Measurements from ENCODE around the gene NPAS3.
A peak's percentile ranks its signal among the peaks of the same experiment; 100 is the strongest.

Gene NPAS3

DNA sequence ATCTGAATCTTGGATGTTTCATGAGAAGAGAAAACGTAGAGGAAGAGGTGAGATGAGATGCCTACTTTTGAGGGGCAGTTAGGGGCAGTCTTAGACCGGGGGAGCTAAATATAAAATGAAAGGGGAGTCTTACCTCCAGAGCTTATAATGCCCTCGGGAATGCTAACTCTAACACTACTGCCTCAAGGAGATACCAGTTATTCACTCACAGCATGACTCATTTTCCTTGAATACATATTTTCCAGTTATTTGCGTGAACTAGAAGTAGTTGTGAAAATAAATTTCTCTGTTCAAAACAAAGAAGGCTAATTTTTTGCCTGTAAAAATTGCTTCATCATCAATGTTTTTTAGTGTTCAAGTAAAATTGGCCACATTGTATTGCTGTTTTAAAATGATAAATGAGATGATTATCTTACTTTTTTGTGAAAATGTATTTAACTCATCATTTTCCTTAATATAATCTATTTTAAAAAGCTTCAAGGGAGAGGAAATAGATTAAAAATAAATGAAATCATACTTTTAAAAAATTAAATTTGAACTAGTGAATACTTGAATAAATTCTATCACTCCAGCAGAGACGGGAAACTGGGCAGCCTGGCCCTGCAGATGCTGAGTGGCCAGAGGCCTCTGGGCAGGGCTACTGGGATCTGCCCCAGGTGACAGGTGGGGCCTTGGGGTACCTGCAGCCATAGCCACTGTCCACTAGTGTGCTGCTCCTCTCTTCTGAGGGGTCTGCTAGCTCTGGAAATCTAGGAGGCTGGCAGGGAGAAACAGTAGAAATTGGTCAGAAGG, 672.9 kb downstream of the NPAS3 start:
- H3K4me3 ChIP-seq (replicated peaks; ENCODE audit: low read depth, low read length): no peak overlapping the region
- TF ChIP-seq CTCF (IDR thresholded peaks at IDR 0.05; ENCODE audit: low read depth, low read length, missing control alignments): no peak
- no peak for DNase-seq (ENCODE audit: extremely low read depth, low read depth)

DNA sequence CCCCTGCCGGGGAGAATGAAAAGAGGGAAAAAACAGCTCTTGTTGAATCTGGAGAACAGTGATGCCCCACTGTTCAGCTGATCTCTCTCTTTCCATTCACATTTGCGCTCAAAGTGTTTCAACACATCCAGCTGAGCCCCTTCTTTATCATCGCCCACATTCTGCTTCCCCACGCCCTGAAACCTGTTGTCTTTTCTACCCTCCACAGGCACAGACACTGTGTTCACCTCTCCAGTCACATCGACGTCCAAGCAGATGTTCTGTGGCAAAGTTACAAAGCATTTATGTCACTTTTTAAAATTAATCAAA, 673.5 kb downstream of the NPAS3 start:
- H3K4me3 ChIP-seq (replicated peaks; ENCODE audit: low read depth, low read length): no peak overlapping the region
- TF ChIP-seq CTCF (IDR thresholded peaks at IDR 0.05; ENCODE audit: low read depth, low read length, missing control alignments): no peak
- no peak for DNase-seq (ENCODE audit: extremely low read depth, low read depth)

GRCh38 chr14:33617154-33617553, 678.5 kb downstream of the NPAS3 start:
- no peak for TF ChIP-seq CTCF (IDR thresholded peaks at IDR 0.05; ENCODE audit: low read depth, low read length, missing control alignments)
- H3K4me3 ChIP-seq (replicated peaks; ENCODE audit: low read depth, low read length): no peak overlapping the region
- peak; percentile 80 for DNase-seq (ENCODE audit: extremely low read depth, low read depth)

GRCh38 chr14:33618361-33619105, 679.9 kb downstream of the NPAS3 start:
- TF ChIP-seq CTCF (IDR thresholded peaks at IDR 0.05; ENCODE audit: low read depth, low read length, missing control alignments): no peak
- no peak for DNase-seq (ENCODE audit: extremely low read depth, low read depth)
- no peak overlapping the region for H3K4me3 ChIP-seq (replicated peaks; ENCODE audit: low read depth, low read length)

DNA sequence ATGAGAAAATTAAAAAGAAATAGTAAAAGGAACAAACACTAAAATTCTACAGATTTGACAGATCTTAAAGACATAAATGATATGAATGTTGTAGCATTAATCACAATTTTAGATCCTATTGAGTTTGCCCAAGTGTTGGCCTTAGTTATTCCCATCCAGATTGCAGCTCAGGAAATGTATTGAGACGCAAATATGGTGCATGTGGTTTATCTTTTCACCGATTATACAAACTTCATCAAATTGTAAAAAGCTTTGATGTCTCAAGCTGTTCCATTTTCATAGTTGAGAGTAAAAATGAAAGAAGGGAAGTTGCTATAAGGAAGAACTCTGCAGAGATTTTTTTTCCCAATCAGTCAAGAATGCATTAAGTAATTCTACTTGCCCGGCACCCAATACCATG, 683.8 kb downstream of the NPAS3 start:
- no peak overlapping the region for H3K4me3 ChIP-seq (replicated peaks; ENCODE audit: low read depth, low read length)
- no peak for TF ChIP-seq CTCF (IDR thresholded peaks at IDR 0.05; ENCODE audit: low read depth, low read length, missing control alignments)
- no peak for DNase-seq (ENCODE audit: extremely low read depth, low read depth)

DNA sequence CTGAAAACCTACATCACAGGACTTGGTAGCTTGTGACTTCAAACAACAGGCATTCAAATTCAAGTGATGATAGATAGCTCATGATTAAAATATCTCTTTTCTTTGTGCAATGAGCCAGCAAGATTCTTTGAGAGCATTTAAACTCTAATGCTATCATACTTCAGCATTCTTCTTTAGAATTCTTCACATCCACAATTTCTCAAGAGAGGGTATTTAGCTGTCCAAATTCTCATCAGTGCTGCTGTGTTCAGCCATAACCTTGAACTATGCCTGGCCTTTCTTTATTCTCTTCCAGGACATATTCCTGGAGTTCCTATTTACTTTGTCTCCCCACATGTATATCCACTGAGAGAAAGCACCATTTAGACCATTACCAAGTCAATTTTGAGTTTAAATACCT, 691.1 kb downstream of the NPAS3 start:
- DNase-seq (ENCODE audit: extremely low read depth, low read depth): no peak
- no peak overlapping the region for H3K4me3 ChIP-seq (replicated peaks; ENCODE audit: low read depth, low read length)
- TF ChIP-seq CTCF (IDR thresholded peaks at IDR 0.05; ENCODE audit: low read depth, low read length, missing control alignments): no peak
